ENCODE data around the gene OR9K2. TPM values are rescaled to one million over a fixed set of nuclear protein-coding genes. Genes with fewer than 3 reads are reported as not detected.

The OR9K2 gene
- total RNA-seq, 8 experiments from 2014 or later, result 0.20 to 0.38 (median 0.24) TPM; not detected in 3

Other genes starting within 250 kb of the OR9K2 start
- gene TESPA1, start 141.6 kb upstream of the OR9K2 start, total RNA-seq, result under 1 TPM in 6 of 8 experiments, not detected in 2; 0.09 to 0.52 (median 0.16) TPM
- gene NEUROD4, start 106.4 kb upstream of the OR9K2 start, total RNA-seq, result 100 to 1,000 TPM in 1 of 8 experiments, 10 to 100 TPM in 2, 1 to 10 TPM in 1, under 1 TPM in 3, not detected in 1; 0.10 to 101 (median 6.9) TPM
- under 1 TPM in 1 of 8 experiments, not detected in 7; 0.21 TPM for gene OR10A7, start 94.6 kb downstream of the OR9K2 start, total RNA-seq
- not detected for gene OR6C74, start 118.2 kb downstream of the OR9K2 start, total RNA-seq
- gene OR6C6, start 170.2 kb downstream of the OR9K2 start, total RNA-seq, result under 1 TPM in 1 of 8 experiments, not detected in 7; 0.24 TPM
- under 1 TPM in 2 of 8 experiments, not detected in 6; 0.09 to 0.28 TPM for gene OR6C1, start 187.9 kb downstream of the OR9K2 start, total RNA-seq
- under 1 TPM in 2 of 8 experiments, not detected in 6; 0.46 to 0.52 TPM for gene OR6C3, start 204.3 kb downstream of the OR9K2 start, total RNA-seq
- under 1 TPM in 5 of 8 experiments, not detected in 3; 0.05 to 0.49 (median 0.21) TPM for gene OR6C75, start 236.6 kb downstream of the OR9K2 start, total RNA-seq